ENCODE data around the gene STPG2. TPM values are rescaled to one million over a fixed set of nuclear protein-coding genes. Genes with fewer than 3 reads are reported as not detected.

STPG2 gene
- total RNA-seq, 4 donors from 2014 or later: 0.79 to 1.2 TPM; not detected in 2

- 77 to 100% methylated on average over 1 to 7 of the region's 7 CpGs for WGBS, 2 donors (ENCODE audit: low coverage in 1 of 2)
- Histone ChIP-seq H3K27ac (no peak overlapping the region), H3K27me3 (no peaks in the 10 kb centered on the region), H3K4me1 (no peaks in the 10 kb centered on the region), H3K36me3 (no peaks in the 10 kb centered on the region), H3K4me3 (no peak overlapping the region), H3K9me3 (no peaks in the 10 kb centered on the region)
- intact Hi-C loops (cut with DNase I; ENCODE audit: low total_unique reads): no loop called here
- TF ChIP-seq POLR2A (IDR thresholded peaks at IDR 0.05) (no peak), CTCF (IDR thresholded peaks at IDR 0.05) (no peak), POLR2AphosphoS5 (IDR thresholded peaks at IDR 0.05) (no peak), EP300 (IDR thresholded peaks at IDR 0.05; ENCODE audit: low read depth) (no peak)
- in situ Hi-C loops (cut with MboI; ENCODE audit: low pct_ligation_motif_present in 1 of 4, low pct_unique_long_range_greater_than_20kb in 1 of 4, low sequenced_read_pairs in 3 of 4): loop anchor here in 1 of 4 donors (25.0 kb wide), 1 partner anchor 671 kb away; no protein-coding TSS in a partner anchor
- DNase-seq: no peak
Observed at GRCh38 chr4:98166025-98166730, 22.9 kb upstream of the STPG2 start.

GRCh38 chr4:98162696-98163095 lies 19.4 kb upstream of the STPG2 start:
- H3K9me3 ChIP-seq: no peaks in the 10 kb centered on the region
- H3K36me3 ChIP-seq: no peaks in the 10 kb centered on the region
- in situ Hi-C loops (cut with MboI; ENCODE audit: low pct_ligation_motif_present in 1 of 4, low pct_unique_long_range_greater_than_20kb in 1 of 4, low sequenced_read_pairs in 3 of 4): loop anchor here in 1 of 4 donors (25.0 kb wide), 1 partner anchor 675 kb away; no protein-coding TSS in a partner anchor
- no peak for DNase-seq
- no peak overlapping the region for H3K4me3 ChIP-seq
- 80 to 94% methylated on average over 3 of the region's 3 CpGs for WGBS, 2 donors (ENCODE audit: low coverage in 1 of 2)
- no peak for TF ChIP-seq CTCF (IDR thresholded peaks at IDR 0.05)
- no peak for TF ChIP-seq POLR2AphosphoS5 (IDR thresholded peaks at IDR 0.05)
- no peak for TF ChIP-seq EP300 (IDR thresholded peaks at IDR 0.05; ENCODE audit: low read depth)
- no peak for TF ChIP-seq POLR2A (IDR thresholded peaks at IDR 0.05)
- H3K4me1 ChIP-seq: no peaks in the 10 kb centered on the region
- no peak overlapping the region for H3K27ac ChIP-seq
- H3K27me3 ChIP-seq: no peaks in the 10 kb centered on the region
- intact Hi-C loops (cut with DNase I; ENCODE audit: low total_unique reads): no loop called here

GRCh38 chr4:98151145-98151924 lies 8.1 kb upstream of the STPG2 start:
- Histone ChIP-seq H3K27me3 (no peaks in the 10 kb centered on the region), H3K9me3 (no peaks in the 10 kb centered on the region), H3K27ac (no peak overlapping the region), H3K36me3 (no peaks in the 10 kb centered on the region), H3K4me3 (no peak overlapping the region), H3K4me1 (no peaks in the 10 kb centered on the region)
- no peak for DNase-seq
- intact Hi-C loops (cut with DNase I; ENCODE audit: low total_unique reads) (no loop called here), in situ Hi-C loops (cut with MboI; ENCODE audit: low pct_ligation_motif_present in 1 of 4, low pct_unique_long_range_greater_than_20kb in 1 of 4, low sequenced_read_pairs in 3 of 4) (loop anchor here in 1 of 4 donors (25.0 kb wide), 1 partner anchor 686 kb away; no protein-coding TSS in a partner anchor)
- 71 to 75% methylated on average over 4 of the region's 4 CpGs for WGBS, 2 donors (ENCODE audit: low coverage in 1 of 2)
- TF ChIP-seq POLR2AphosphoS5 (IDR thresholded peaks at IDR 0.05): no peak
- TF ChIP-seq CTCF (IDR thresholded peaks at IDR 0.05): no peak
- TF ChIP-seq POLR2A (IDR thresholded peaks at IDR 0.05): no peak
- TF ChIP-seq EP300 (IDR thresholded peaks at IDR 0.05; ENCODE audit: low read depth): no peak

GRCh38 chr4:98150092-98150761 lies 7.0 kb upstream of the STPG2 start:
- DNase-seq: no peak

More at GRCh38 chr4:98150092-98150761, 7.0 kb upstream of the STPG2 start:
- in situ Hi-C loops (cut with MboI; ENCODE audit: low pct_ligation_motif_present in 1 of 4, low pct_unique_long_range_greater_than_20kb in 1 of 4, low sequenced_read_pairs in 3 of 4): loop anchor here in 1 of 4 donors (25.0 kb wide), 1 partner anchor 687 kb away; no protein-coding TSS in a partner anchor
- Histone ChIP-seq H3K4me3 (no peak overlapping the region), H3K36me3 (no peaks in the 10 kb centered on the region), H3K9me3 (no peaks in the 10 kb centered on the region), H3K27me3 (no peaks in the 10 kb centered on the region), H3K27ac (no peak overlapping the region), H3K4me1 (no peaks in the 10 kb centered on the region)
- peak in 1 of 5 experiments; percentile 3 for TF ChIP-seq CTCF (IDR thresholded peaks at IDR 0.05)
- TF ChIP-seq POLR2A (IDR thresholded peaks at IDR 0.05): no peak
- intact Hi-C loops (cut with DNase I; ENCODE audit: low total_unique reads): no loop called here

All from transverse colon (tissue), 4 donors.